GM12874 (cell line): Measurements from ENCODE around the gene COX7A2L.

ENCODE experiments used
- TF ChIP-seq, protein P1 (sequence below): IDR thresholded peaks from 2 replicates; pipeline ENCODE4 v1.5.1; 2011; ENCODE audit warnings: low read depth, mild to moderate bottlenecking, control low read depth, low read length, moderate library complexity; ENCODE audit not compliant: insufficient read depth

Gene COX7A2L

DNA sequence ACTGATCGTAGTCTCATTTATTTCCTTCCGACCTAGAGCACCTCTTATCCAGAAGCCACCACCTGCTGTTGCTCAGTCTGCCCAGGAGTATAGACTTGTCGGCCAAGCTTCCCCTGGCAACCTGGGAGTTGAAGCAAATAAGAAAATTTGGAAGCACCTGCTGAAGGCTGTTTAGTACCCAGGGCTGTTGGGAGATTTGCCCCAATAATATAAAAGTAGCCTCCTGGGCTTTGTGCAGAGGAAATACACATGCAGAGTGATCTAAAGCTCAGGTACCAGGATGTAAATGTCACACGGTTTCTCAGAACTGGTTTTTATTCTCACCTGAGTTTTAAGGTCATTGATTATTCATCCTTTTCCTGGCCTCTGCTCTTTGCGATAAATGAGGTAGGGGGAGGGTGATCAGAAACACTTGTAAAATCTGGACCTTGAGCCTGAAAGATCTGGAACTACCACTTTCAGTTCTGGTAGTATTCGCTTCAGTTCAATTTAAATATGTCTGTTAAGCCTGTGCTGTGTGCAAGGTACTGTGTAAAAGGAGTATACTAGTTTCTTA lies 789 bp upstream of the COX7A2L start:
- TF ChIP-seq, protein P1, sequence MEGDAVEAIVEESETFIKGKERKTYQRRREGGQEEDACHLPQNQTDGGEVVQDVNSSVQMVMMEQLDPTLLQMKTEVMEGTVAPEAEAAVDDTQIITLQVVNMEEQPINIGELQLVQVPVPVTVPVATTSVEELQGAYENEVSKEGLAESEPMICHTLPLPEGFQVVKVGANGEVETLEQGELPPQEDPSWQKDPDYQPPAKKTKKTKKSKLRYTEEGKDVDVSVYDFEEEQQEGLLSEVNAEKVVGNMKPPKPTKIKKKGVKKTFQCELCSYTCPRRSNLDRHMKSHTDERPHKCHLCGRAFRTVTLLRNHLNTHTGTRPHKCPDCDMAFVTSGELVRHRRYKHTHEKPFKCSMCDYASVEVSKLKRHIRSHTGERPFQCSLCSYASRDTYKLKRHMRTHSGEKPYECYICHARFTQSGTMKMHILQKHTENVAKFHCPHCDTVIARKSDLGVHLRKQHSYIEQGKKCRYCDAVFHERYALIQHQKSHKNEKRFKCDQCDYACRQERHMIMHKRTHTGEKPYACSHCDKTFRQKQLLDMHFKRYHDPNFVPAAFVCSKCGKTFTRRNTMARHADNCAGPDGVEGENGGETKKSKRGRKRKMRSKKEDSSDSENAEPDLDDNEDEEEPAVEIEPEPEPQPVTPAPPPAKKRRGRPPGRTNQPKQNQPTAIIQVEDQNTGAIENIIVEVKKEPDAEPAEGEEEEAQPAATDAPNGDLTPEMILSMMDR, result no peak

DNA sequence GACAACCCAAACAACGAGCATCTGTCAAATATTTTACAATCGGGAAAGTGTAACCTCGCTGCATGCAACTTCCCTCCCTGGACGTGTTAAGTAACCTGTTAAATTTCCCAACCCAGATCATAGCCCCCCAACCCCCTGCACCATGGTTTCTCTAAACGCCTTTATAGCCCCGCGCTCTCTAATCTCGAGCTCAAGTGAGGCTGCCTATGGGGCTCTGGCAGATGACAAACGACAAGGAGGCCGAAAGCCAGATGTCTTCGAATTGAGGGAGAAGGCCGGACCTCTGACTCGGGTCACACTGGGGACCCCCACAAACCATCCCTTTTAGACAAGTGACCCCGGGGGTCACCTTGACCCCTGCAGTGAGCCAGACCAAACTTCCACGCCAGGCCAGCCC lies 526 bp downstream of the COX7A2L start:
- TF ChIP-seq, protein P1, result no peak

DNA sequence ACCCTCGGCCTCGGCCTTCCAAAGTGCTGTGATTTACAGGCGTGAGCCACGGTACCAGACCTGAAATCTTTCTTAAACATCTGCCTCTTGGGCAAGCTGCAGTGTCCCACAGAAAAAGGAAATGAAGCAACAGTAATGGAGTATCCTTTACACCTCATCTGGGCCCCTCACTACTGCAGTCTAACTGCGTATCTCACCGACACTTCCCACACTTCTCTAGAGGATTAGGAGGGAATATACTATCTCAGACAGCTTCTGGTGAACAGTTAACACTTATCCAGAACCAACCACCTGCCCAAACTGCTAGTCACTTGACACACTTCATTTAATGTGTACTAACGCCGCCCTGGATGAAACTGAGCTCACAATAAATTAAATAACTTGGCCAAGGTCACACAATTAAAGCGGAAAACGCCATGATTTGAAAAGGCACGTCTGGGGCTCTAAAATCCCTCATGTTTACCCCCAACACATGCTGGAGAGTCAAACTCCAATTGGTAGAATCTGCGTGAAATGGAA lies 993 bp downstream of the COX7A2L start:
- TF ChIP-seq, protein P1, result no peak

DNA sequence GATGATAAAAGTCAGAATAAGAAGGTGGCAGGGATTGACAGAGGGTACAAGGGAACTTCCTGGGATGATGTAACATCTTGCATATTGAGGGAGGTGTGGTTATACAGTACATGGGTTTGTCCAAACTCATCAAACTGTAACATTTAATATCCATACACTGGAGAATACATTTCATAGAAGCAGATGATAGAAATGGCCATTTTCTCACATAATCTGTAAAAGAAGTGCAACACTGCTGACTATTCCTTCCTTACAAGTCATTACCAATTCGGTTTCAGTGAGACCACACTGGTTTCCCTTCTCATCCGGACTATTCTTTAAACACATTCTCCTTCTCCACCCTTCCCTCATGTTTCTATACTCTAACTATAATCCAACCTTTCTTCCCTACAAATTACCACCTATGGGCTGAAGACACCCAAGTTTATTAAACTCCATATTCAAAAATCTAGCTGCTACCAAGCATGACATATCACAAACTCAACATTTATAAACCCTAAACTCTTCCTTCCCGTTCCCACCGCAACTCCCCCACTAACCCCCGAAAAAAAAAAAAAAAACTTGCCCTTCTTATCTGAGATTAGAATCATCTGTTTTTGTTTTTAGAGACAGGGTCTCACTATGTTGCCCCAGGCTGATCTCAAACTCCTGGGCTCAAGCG lies 1.6 kb downstream of the COX7A2L start:
- TF ChIP-seq, protein P1, result no peak

DNA sequence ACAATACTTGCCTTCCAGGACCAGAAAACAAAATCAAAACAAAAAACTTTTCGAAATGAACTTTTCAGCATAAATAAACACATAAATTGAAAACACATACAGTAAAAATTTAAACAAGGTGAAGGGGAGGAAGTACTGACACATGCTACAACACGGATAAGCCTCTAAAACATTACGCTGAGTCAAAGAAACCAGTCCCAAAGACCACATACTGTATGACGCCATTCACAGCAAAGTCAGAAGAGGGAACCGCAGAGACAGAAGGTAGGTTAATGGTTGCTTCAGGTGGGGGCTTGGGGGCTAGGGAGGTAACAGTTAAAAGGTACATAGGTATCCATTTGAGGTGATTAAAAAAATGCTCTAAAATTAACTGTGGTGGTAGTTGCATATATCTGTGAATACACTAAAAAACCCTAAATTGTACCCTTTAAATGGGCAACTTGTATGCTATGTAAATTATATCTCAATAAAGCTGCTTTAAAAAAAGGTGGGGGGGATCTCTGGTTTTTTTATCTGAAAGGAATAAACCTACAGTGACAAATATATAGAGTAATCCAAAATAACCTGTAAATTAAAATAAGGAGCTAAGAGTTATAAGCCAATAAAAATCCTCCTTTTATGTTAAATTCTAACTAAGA lies 7.1 kb downstream of the COX7A2L start:
- TF ChIP-seq, protein P1, result no peak

DNA sequence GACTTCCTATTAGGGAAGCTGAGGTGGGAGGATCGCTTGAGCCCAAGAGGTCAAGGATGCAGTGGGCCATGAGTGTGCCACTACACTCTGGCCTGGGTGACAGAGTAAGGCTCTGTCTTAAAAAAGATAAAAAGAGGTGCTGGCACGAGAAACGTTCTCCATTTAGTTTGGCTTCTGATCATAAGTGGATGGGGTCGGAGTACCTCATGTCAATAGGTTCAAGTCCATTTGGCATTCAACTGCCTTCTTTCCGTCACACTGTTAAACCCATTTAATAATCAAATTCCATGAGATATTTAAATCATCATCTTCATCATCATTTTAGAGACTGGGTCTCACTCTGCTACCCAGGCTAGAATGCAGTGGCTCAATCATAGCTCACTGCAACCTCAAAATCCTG lies 9.2 kb downstream of the COX7A2L start:
- TF ChIP-seq, protein P1, result no peak

DNA sequence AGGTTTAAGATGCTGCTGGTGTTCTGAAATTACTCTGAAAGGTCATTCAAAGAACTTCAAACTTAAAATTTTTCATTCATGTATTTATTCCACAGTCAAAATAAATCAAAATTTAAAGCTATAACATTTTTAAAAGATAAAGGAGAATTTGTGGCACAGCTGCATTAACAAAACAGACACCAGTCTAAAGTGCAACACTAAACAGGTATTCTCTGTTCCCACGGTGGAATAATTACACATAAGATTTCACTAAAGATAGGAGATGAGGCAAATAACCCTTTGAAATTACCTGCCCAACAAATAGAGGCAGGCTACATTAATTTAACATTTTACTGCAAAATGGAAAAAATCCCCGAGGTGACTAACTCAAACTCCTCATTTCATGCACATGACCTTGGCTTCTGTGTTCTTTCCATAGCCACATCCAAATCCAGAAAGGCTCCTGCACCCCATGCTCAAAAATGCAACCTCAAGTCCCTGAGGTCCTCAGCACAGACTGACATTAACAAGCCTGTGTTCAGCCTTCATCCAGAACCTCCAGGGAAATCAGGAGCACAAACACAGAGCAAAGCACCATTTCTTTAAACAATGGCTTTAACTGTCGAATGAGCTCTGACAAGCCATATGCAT lies 10.5 kb downstream of the COX7A2L start:
- TF ChIP-seq, protein P1, result no peak
